ENCODE results near the gene EEF2KMT. TPM values are rescaled to one million over a fixed set of nuclear protein-coding genes. Genes with fewer than 3 reads are reported as not detected.
"Not testable (repeated sequence)": the region's sequence is repeated elsewhere in the genome, so short reads cannot be mapped to it uniquely, and the experiment has no call there.

Gene EEF2KMT
- total and polyA plus RNA-seq, 9 of the 15 experiments (the other 6 are each of a cell fraction or from before 2014, with no cell fraction given), result 4.2 to 22.7 (median 12.8) TPM

GRCh38 chr16:5144621-5144956, 47.0 kb upstream of the EEF2KMT start:
- BruUV-seq (replicated peaks); H3K79me2 ChIP-seq (ENCODE audit: control insufficient read depth, insufficient read depth, low read length); FAIRE-seq; H3K36me3 ChIP-seq (ENCODE audit: control insufficient read depth, insufficient read depth, low read length); in situ Hi-C loops (cut with MboI); H3K4me2 ChIP-seq (ENCODE audit: insufficient read depth, low read length); H2AFZ ChIP-seq (ENCODE audit: low read depth, low read length); DNase-seq (ENCODE audit: extremely low read depth in 1 of 4, low spot score in 3 of 4); POLR2A ChIA-PET; H3K9me3 ChIP-seq (replicated peaks; ENCODE audit: control insufficient read depth, insufficient read depth, low read depth, low read length); H3K4me1 ChIP-seq (replicated peaks in 1 of 2; ENCODE audit: control insufficient read depth in 2 of 2, insufficient read depth in 2 of 2, low read length in 2 of 2); H3K9ac ChIP-seq (ENCODE audit: insufficient read depth in 1 of 2, low read depth in 2 of 2, low read length in 2 of 2); intact Hi-C loops (cut with micrococcal nuclease); ATAC-seq; H3K9me1 ChIP-seq (ENCODE audit: control insufficient read depth, insufficient read depth, low read length); H3K4me3 ChIP-seq; CTCF ChIA-PET (ENCODE audit: low intra/inter-chr PET ratio); H3K27ac ChIP-seq (ENCODE audit: extremely low read depth, low read depth, low read length); H4K20me1 ChIP-seq (replicated peaks; ENCODE audit: control insufficient read depth, insufficient read depth, low read length): not testable (repeated sequence)
- no CpG with 5 or more reads among the region's 1 CpG for WGBS (ENCODE audit: insufficient coverage, low coverage, missing lambda C conversion rate)
- peaks cover 5 to 17% of the 10 kb centered on the region in 2 experiments; a peak in 3 of 5 replicates for H3K27me3 ChIP-seq (ENCODE audit: control insufficient read depth in 2 of 2, insufficient read depth in 2 of 2, low read length in 2 of 2)

GRCh38 chr16:5143761-5144620, 46.4 kb upstream of the EEF2KMT start:
- no peak overlapping the region for H3K9ac ChIP-seq (ENCODE audit: insufficient read depth in 1 of 2, low read depth in 2 of 2, low read length in 2 of 2)
- DNase-seq (ENCODE audit: extremely low read depth in 1 of 4, low spot score in 3 of 4), result no peak
- H3K9me1 ChIP-seq (ENCODE audit: control insufficient read depth, insufficient read depth, low read length), result no peaks in the 10 kb centered on the region
- no peak for ATAC-seq
- WGBS (ENCODE audit: insufficient coverage, low coverage, missing lambda C conversion rate), result 1% methylated on average over 7 of the region's 7 CpGs
- no peaks in the 10 kb centered on the region for H3K9me3 ChIP-seq (replicated peaks; ENCODE audit: control insufficient read depth, insufficient read depth, low read depth, low read length)
- no peak overlapping the region for H3K4me2 ChIP-seq (ENCODE audit: insufficient read depth, low read length)
- H3K4me1 ChIP-seq (replicated peaks in 1 of 2; ENCODE audit: control insufficient read depth in 2 of 2, insufficient read depth in 2 of 2, low read length in 2 of 2), result no peaks in the 10 kb centered on the region
- no TSS peak for BruUV-seq (replicated peaks)
- in situ Hi-C loops (cut with MboI), result no loop called here
- ChIA-PET CTCF (ENCODE audit: low intra/inter-chr PET ratio) (no interaction called here), POLR2A (no interaction called here)
- no peak overlapping the region for H2AFZ ChIP-seq (ENCODE audit: low read depth, low read length)
- FAIRE-seq, result no peak
- H3K36me3 ChIP-seq (ENCODE audit: control insufficient read depth, insufficient read depth, low read length), result no peaks in the 10 kb centered on the region
- no peaks in the 10 kb centered on the region for H3K79me2 ChIP-seq (ENCODE audit: control insufficient read depth, insufficient read depth, low read length)
- H3K27me3 ChIP-seq (ENCODE audit: control insufficient read depth in 2 of 2, insufficient read depth in 2 of 2, low read length in 2 of 2), result peaks cover 5 to 17% of the 10 kb centered on the region in 2 experiments; a peak in 3 of 5 replicates
- intact Hi-C loops (cut with micrococcal nuclease), result no loop called here
- no peak overlapping the region for H3K4me3 ChIP-seq
- no peaks in the 10 kb centered on the region for H4K20me1 ChIP-seq (replicated peaks; ENCODE audit: control insufficient read depth, insufficient read depth, low read length)
- H3K27ac ChIP-seq (ENCODE audit: extremely low read depth, low read depth, low read length), result no peak overlapping the region
- no peak for TF ChIP-seq THRB (CRISPR knock-in tag; conservative IDR thresholded peaks at IDR 0.05)
- TF ChIP-seq ZNF41 (CRISPR knock-in tag; conservative IDR thresholded peaks at IDR 0.05), result no peak
- no peak for TF ChIP-seq ZNF143 (CRISPR knock-in tag; IDR thresholded peaks at IDR 0.05)
- no peak for TF ChIP-seq PHF21A (IDR thresholded peaks at IDR 0.05; ENCODE audit: borderline replicate concordance, low read depth)
- no peak for TF ChIP-seq ELK1 (CRISPR knock-in tag; IDR thresholded peaks at IDR 0.05)
- TF ChIP-seq WHSC1 (IDR thresholded peaks at IDR 0.05; ENCODE audit: low read length), result no peak
- TF ChIP-seq NR2F6 (CRISPR knock-in tag; IDR thresholded peaks at IDR 0.05), result no peak
- no peak for TF ChIP-seq HMGXB4 (CRISPR knock-in tag; IDR thresholded peaks at IDR 0.05)
- no peak for TF ChIP-seq ZNF445 (CRISPR knock-in tag; IDR thresholded peaks at IDR 0.05; ENCODE audit: low read depth)
- TF ChIP-seq ZNF174 (CRISPR knock-in tag; IDR thresholded peaks at IDR 0.05), result no peak

Data from K562 (cell line).